ENCODE data around the gene RIN3.

Gene RIN3

DNA sequence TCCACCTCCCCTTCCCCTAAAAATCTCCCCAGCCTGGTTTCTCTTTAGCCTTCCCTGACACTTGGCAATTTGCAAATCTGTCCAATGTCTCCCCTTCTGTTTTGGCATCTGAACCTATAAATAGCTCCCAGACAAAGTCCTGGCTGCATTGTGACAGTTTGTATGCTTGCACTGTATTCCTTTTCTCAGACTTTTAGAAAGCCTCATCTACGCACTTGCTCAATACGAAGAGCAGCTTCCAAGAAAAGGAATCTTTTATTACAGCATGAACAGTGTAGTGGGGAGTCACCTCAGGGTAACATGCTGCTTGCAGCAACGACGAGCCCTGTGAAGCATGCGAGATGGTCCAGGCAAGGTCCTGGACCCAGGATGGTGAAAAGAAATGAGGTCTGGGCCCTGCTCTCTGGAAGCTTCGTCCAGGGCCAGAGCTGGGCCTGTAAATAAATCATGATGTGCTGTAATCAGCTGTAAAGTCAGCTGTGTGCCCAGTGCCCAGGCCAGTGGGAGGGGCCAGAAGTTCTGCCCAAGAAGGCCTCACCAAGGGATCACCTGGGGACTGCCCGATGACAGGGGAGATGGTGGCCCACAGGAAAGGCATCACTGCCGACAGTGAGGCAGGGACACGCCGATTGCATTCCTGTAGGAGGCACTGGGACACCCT is 88.3 kb downstream of the RIN3 start:
- no peak for DNase-seq

DNA sequence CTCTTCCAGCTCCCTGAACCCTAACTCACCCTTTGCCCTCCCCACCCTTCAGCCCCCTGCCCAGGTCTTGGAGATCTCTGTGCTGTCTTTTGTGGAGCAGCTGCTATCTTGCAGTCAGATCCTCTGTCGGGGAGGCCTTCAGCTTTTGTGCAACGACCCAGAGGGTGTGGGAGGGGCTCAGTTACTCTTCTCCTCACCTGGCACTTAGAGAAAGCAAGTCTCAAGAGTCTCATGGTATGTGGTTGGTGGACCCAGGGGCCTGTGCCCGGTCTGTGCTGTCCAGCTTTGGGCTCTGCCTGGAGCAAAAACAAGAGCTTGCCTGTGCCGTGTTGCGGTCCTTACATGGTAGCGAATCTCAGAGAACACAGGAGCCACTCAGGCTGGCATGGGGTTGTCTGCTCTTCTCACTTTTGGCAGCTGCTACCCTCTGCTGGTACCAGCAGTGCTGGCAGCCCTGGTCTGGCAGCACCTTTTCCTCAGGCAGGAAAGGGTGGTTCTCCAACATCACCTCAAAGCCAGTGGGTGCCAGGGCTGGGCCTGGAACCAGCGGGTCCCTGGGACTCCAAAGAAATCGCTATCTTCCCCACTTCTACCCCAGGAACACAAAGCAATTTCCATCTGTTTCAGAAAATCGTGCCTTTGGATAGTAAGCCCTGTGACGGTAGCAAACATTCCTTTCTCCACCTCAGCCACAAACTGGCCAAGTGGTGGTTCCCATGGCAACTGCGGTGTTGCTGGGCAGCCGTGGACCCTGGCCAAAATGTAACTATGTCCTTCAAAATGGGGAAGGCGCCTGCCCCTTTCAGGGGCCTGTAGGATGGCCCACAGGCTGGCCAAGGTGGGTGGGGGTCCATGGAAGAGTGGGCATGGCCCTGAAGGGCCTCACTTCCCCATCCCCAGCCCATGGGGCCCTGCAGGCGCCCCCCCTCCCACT is 90.0 kb downstream of the RIN3 start:
- peak; percentile 73 for DNase-seq

- no peak for DNase-seq
These were observed 91.8 kb downstream of the RIN3 start for GRCh38 chr14:92605274-92605940.

DNA sequence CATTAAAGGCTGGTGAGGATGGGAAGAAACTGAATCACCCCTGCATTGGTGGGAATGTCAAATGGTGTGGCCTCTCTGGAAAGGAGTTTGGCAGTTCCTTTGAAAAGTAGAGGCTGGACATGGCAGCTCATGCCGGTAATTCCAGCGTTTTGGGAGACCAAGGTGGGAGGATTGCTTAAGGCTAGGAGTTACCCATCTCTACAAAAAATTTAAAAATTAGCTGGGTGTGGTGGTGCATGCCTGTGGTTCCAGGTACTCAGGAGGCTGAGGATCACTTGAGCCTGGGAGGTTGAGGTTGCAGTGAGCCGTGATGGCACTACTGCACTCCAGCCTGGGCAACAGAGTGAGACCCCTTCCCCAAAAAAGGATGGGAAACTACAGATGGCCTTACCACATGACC is 93.7 kb downstream of the RIN3 start:
- no peak for DNase-seq

GRCh38 chr14:92607702-92608429 is 94.3 kb downstream of the RIN3 start:
- no peak for DNase-seq

GRCh38 chr14:92609955-92610354 is 96.4 kb downstream of the RIN3 start:
- DNase-seq = no peak

GRCh38 chr14:92610849-92611271 is 97.3 kb downstream of the RIN3 start:
- DNase-seq = no peak

GRCh38 chr14:92613008-92613658 is 99.6 kb downstream of the RIN3 start:
- DNase-seq = peak; percentile 81

DNA sequence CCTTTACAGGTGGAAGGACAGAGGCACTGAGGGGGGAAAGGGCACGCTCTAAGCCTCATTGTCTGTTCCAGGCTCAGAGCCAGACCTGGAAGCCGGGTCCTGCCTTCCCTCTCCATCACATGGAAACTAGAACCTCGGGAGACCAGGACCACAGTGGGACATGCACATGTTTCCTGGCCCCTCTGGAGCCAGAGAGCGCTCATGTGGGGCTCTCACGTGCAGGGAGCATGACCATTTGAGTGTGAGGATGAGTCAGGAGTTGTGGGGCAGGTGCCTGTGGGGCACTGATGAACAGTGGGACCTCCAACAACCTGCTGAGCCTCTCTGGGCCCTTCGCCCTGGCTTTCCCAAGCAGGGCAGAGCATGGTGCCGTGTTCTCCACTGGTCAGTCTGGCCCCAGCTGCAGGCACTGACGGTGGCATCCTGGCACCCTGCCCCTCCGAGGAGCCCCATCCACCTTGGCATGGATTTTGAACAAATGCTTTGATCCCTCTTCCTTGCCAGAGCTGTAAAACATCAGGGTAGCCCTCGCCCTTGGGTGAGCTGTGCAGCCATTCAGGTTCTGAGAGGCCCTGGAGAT is 100.2 kb downstream of the RIN3 start:
- DNase-seq = no peak

GRCh38 chr14:92615451-92615850 is 101.9 kb downstream of the RIN3 start:
- peak; percentile 76 for DNase-seq

DNA sequence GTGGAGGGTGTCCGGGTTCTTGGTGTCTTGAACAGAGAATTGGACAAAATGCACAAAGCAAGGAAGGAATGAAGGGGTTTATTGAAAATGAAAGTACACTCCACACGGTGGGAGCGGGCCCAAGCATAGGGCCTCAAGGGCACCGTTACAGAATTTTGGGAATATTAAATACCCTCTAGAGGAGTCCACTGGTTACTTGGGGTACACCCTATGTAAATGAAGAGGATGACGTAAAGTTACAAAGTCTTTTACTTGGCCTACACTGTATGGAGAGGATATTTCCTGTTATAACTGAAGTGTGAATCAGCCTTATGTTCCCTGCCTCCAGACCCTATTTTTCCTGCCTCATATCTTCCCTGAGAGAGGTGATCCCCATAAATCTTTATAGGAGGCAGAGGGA is 102.6 kb downstream of the RIN3 start:
- no peak for DNase-seq

DNA sequence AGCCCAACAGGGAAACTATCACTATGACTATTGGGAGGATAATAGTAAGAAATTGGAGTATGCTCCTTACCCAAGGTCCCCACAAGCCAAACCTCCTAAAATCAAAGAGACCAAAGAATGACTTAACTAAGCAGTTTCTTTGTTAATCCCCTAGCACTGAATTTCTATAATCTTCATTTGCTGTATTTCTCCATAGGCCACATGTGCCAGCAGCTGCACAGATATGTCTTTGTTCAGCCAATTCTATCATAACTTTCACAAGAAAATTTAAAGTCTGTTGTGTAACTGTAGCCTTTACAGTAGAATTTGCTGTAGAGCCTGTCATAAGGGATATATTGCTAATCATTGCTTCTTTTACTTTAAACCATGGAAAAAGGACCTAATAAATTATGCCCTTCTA is 104.0 kb downstream of the RIN3 start:
- no peak for DNase-seq

GRCh38 chr14:92619671-92620456 is 106.3 kb downstream of the RIN3 start:
- DNase-seq = no peak

DNA sequence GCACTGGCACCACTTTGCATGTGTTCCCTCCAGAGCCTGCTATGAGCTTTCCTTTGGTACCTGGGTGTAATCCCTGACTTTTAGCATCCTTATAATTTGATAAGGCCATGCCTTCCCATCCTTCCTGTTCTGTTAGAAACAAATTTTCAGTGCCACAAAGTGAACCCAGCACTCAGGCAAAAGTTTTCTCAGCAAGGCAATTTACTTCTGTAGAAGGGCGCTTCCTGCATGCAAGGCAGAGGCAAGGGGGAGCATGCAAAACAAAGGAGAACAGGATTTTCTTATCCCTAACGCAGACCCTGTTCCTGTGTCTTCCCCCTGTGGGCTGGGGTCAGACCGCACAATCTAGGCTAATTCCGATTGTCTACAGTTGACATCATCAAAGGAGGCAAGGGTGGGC is 108.7 kb downstream of the RIN3 start:
- DNase-seq = no peak

GRCh38 chr14:92624764-92625163 is 111.2 kb downstream of the RIN3 start:
- DNase-seq = no peak

DNA sequence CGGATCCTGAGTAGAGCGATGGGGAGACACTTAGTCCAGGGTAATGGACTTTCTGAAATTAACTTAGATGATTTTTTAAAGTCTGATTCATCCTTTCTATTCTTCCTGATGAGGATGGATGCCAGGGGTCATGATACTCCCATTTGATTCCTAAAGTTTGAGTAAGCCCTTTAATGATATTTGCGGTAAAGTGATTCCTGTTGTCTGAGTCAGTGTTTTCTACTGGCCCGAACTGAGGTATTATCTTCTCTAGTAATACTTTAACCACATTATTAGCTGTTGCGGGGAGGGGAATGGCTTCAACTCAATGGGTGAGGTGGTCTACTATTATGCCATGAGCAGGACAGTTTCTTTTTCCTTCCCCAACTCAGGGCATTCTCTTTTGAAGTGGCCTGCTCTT is 111.6 kb downstream of the RIN3 start:
- DNase-seq = no peak

GRCh38 chr14:92626041-92626440 is 112.5 kb downstream of the RIN3 start:
- DNase-seq = no peak

- no peak for DNase-seq
These were observed 114.2 kb downstream of the RIN3 start for GRCh38 chr14:92627707-92628215.

DNA sequence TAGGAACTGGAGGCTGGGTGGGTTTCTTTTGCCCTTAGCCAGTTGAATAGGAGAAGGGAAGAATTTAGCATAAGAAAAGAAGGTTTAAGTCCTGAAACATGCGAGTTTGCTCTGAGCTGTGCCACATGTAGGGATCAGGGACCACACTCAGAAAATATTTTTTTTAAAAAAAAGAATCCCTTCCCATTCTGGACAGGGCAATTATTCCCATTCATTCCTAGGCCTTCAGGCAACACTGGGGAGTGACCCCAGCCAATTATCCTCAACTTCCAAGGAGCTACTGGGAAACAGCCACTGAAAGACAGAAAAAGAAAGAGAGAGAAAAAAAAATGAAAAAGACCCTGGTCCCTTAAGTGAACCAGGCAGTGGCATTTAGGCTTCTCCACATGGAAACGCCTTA is 115.1 kb downstream of the RIN3 start:
- DNase-seq = no peak

DNA sequence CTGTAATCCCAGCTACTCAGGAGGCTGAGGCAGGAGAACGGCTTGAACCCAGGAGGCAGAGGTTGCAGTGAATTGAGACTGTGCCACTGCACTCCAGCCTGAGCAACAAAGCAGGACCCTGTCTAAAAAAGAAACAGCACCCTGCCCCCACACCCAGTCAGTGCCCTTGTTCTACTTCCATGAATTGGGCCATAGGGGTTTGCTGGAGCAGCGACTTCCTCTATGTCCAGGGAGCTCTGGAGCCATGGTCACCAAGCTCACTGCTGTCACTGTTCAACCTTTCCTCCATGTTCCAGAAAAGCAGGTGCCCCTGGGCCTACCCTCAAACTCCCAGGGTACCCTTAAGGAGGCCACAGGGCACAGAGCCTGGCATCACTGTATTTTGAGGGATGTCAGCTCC is 116.8 kb downstream of the RIN3 start:
- no peak for DNase-seq

GRCh38 chr14:92631098-92631497 is 117.5 kb downstream of the RIN3 start:
- no peak for DNase-seq
